ACC112 (cell line): Measurements from ENCODE around the gene DIPK1B.

Source experiments
- H2AFZ ChIP-seq: fragments of 200-600 bp; sonication (generic); one replicate; pipeline ENCODE4 v1.6.0; 2017; ENCODE audit warnings: antibody characterized with exemption, low read length; ENCODE audit not compliant: unreplicated experiment
- H3K27ac ChIP-seq: fragments of 200-600 bp; sonication (generic); 2 replicates; pipeline ENCODE4 v1.5.1; 2014; ENCODE audit warnings: low read depth, mild to moderate bottlenecking, antibody characterized with exemption, low read length, moderate library complexity
- H3K27me3 ChIP-seq: fragments of 200-600 bp; sonication (generic); 2 replicates; pipeline ENCODE4 v1.6.1; 2014; ENCODE audit warnings: mild to moderate bottlenecking, antibody characterized with exemption, low read length, moderate library complexity, mixed read lengths; ENCODE audit not compliant: insufficient read depth
- H3K36me3 ChIP-seq: fragments of 200-600 bp; sonication (generic); 2 replicates; pipeline ENCODE4 v1.6.1; 2016; ENCODE audit warnings: mild to moderate bottlenecking, antibody characterized with exemption, low read length, moderate library complexity, mixed read lengths; ENCODE audit not compliant: insufficient read depth
- H3K4me1 ChIP-seq: fragments of 200-600 bp; sonication (generic); one replicate; pipeline ENCODE4 v1.6.1; 2016; ENCODE audit warnings: low read length, mixed read lengths; ENCODE audit not compliant: insufficient read depth, unreplicated experiment, control insufficient read depth
- H3K4me3 ChIP-seq: fragments of 200-600 bp; sonication (generic); 2 replicates; pipeline ENCODE4 v1.5.1; 2014; ENCODE audit warnings: mild to moderate bottlenecking, low read depth, low read length
- H3K79me2 ChIP-seq: fragments of 200-600 bp; sonication (generic); one replicate; pipeline ENCODE4 v1.6.0; 2016; ENCODE audit warnings: low read length; ENCODE audit not compliant: control insufficient read depth, unreplicated experiment, insufficient read depth

The DIPK1B gene

GRCh38 chr9:136711751-136712689 lies at the start of gene DIPK1B:
Gene DIPK1B, plus strand, starts transcription at chr9:136712572. Its CDS starts 94 bp downstream, at chr9:136712666.
- no peak within 1 kb of the TSS for H3K27ac ChIP-seq

GRCh38 chr9:136662656-136663581 lies 49.5 kb upstream of the DIPK1B start, which contains the start of gene EGFL7:
Gene EGFL7, plus strand, starts transcription at chr9:136662916. Its CDS starts 5,367 bp downstream, at chr9:136668283.
- Histone ChIP-seq H2AFZ (no peak within 1 kb of the TSS), H3K36me3 (no peaks in the 10 kb centered on the region), H3K4me1 (no peaks in the 10 kb centered on the region), H3K79me2 (no peaks in the 10 kb centered on the region), H3K27me3 (peaks cover 15% of the 10 kb centered on the region; the same call in 1 of the 2 replicates), H3K4me3 (no peak within 1 kb of the TSS), H3K27ac (no peak within 1 kb of the TSS)

More at GRCh38 chr9:136711751-136712689, at the start of gene DIPK1B:
- Histone ChIP-seq H3K4me3 (peak within 1 kb of the TSS; percentile 71), H3K27me3 (peaks cover 6% of the 10 kb centered on the region; the same call in 1 of the 2 replicates), H3K79me2 (no peaks in the 10 kb centered on the region), H2AFZ (peak within 1 kb of the TSS; percentile 60), H3K36me3 (no peaks in the 10 kb centered on the region), H3K4me1 (no peaks in the 10 kb centered on the region)

GRCh38 chr9:136664000-136664915 lies 48.1 kb upstream of the DIPK1B start:
- no peak overlapping the region for H3K27ac ChIP-seq
- peaks cover 2% of the 10 kb centered on the region; the same call in 1 of the 2 replicates for H3K27me3 ChIP-seq
- H3K36me3 ChIP-seq, result no peaks in the 10 kb centered on the region
- no peak overlapping the region for H2AFZ ChIP-seq
- H3K4me1 ChIP-seq, result no peaks in the 10 kb centered on the region
- no peaks in the 10 kb centered on the region for H3K79me2 ChIP-seq
- no peak overlapping the region for H3K4me3 ChIP-seq

GRCh38 chr9:136665111-136665703 lies 47.2 kb upstream of the DIPK1B start:
- H3K79me2 ChIP-seq, result no peaks in the 10 kb centered on the region
- no peaks in the 10 kb centered on the region for H3K36me3 ChIP-seq
- no peaks in the 10 kb centered on the region for H3K27me3 ChIP-seq
- no peak overlapping the region for H2AFZ ChIP-seq
- peak overlapping the region; percentile 74 for H3K4me3 ChIP-seq
- no peaks in the 10 kb centered on the region for H3K4me1 ChIP-seq
- H3K27ac ChIP-seq, result no peak overlapping the region

GRCh38 chr9:136665704-136666371 lies 46.5 kb upstream of the DIPK1B start:
- Histone ChIP-seq H3K4me1 (peaks cover 2% of the 10 kb centered on the region), H3K27me3 (no peaks in the 10 kb centered on the region), H3K4me3 (peak overlapping the region; percentile 74), H3K27ac (no peak overlapping the region), H2AFZ (peak overlapping the region; percentile 50), H3K36me3 (no peaks in the 10 kb centered on the region), H3K79me2 (no peaks in the 10 kb centered on the region)

- Histone ChIP-seq H3K27ac (no peak overlapping the region), H3K4me3 (peak overlapping the region; percentile 73), H3K36me3 (no peaks in the 10 kb centered on the region), H3K4me1 (peaks cover 2% of the 10 kb centered on the region), H3K79me2 (no peaks in the 10 kb centered on the region), H2AFZ (peak overlapping the region; percentile 50), H3K27me3 (no peaks in the 10 kb centered on the region)
Observed at GRCh38 chr9:136666372-136667213, 45.8 kb upstream of the DIPK1B start.

- no peaks in the 10 kb centered on the region for H3K36me3 ChIP-seq
- H3K4me3 ChIP-seq, result no peak overlapping the region
- H3K27me3 ChIP-seq, result no peaks in the 10 kb centered on the region
- H3K79me2 ChIP-seq, result no peaks in the 10 kb centered on the region
- no peak overlapping the region for H3K27ac ChIP-seq
- no peak overlapping the region for H2AFZ ChIP-seq
- peaks cover 2% of the 10 kb centered on the region for H3K4me1 ChIP-seq
Observed at GRCh38 chr9:136667214-136667939, 45.0 kb upstream of the DIPK1B start.

- H3K79me2 ChIP-seq, result no peaks in the 10 kb centered on the region
- no peak overlapping the region for H2AFZ ChIP-seq
- H3K36me3 ChIP-seq, result no peaks in the 10 kb centered on the region
- no peaks in the 10 kb centered on the region for H3K27me3 ChIP-seq
- H3K4me3 ChIP-seq, result no peak overlapping the region
- H3K4me1 ChIP-seq, result peaks cover 2% of the 10 kb centered on the region
- H3K27ac ChIP-seq, result no peak overlapping the region
Observed at GRCh38 chr9:136667940-136668760, 44.2 kb upstream of the DIPK1B start.
